DOHH2 (cell line): ENCODE measurements around the gene TBC1D16.

Experiments used
- H3F3A ChIP-seq: fragments of 200-600 bp; sonication (generic), shearing (Covaris generic); 2 replicates; pipeline ENCODE4 v1.6.0; 2016; ENCODE audit warnings: antibody characterized with exemption, mild to moderate bottlenecking; ENCODE audit not compliant: control insufficient read depth, insufficient read depth
- H3K27ac ChIP-seq: fragments of 200-600 bp; sonication (generic); 2 replicates; pipeline ENCODE4 v1.5.1; 2014; ENCODE audit warnings: low read depth, mild to moderate bottlenecking, low read length, moderate library complexity
- H3K27me3 ChIP-seq: fragments of 200-600 bp; sonication (generic); 2 replicates; pipeline ENCODE4 v1.6.1; 2014; ENCODE audit warnings: mild to moderate bottlenecking, low read length, mixed read lengths; ENCODE audit not compliant: control insufficient read depth
- H3K36me3 ChIP-seq: fragments of 200-600 bp; sonication (generic); 2 replicates; pipeline ENCODE4 v1.6.1; 2014; ENCODE audit warnings: mild to moderate bottlenecking, low read length, moderate library complexity, mixed read lengths; ENCODE audit not compliant: control insufficient read depth
- H3K4me1 ChIP-seq: fragments of 200-600 bp; sonication (generic); 2 replicates; pipeline ENCODE4 v1.6.1; 2014; ENCODE audit warnings: mild to moderate bottlenecking, low read length, mixed read lengths; ENCODE audit not compliant: control insufficient read depth
- H3K4me2 ChIP-seq: fragments of 200-600 bp; sonication (generic); 2 replicates; pipeline ENCODE4 v1.6.0; 2014; ENCODE audit warnings: mild to moderate bottlenecking, low read length, moderate library complexity
- H3K4me3 ChIP-seq: fragments of 200-600 bp; sonication (generic); 2 replicates; pipeline ENCODE4 v1.5.1; 2014; ENCODE audit warnings: mild to moderate bottlenecking, low read length, mixed read lengths
- H3K79me2 ChIP-seq: fragments of 200-600 bp; sonication (generic); 2 replicates; pipeline ENCODE4 v1.6.1; 2014; ENCODE audit warnings: mild to moderate bottlenecking, low read length, mixed read lengths; ENCODE audit not compliant: control insufficient read depth
- H3K9me2 ChIP-seq: fragments of 200-600 bp; sonication (generic); replicated peaks from 2 replicates; pipeline ENCODE4 v1.6.1; 2014; ENCODE audit warnings: mild to moderate bottlenecking, low read length, mixed read lengths; ENCODE audit not compliant: control insufficient read depth
- H3K9me3 ChIP-seq: fragments of 200-600 bp; sonication (generic); 2 replicates; pipeline ENCODE4 v1.6.1; 2014; ENCODE audit warnings: antibody characterized with exemption, low read length, mixed read lengths; ENCODE audit not compliant: control insufficient read depth, insufficient read depth
- H4K20me1 ChIP-seq: fragments of 200-600 bp; sonication (generic); 2 replicates; pipeline ENCODE4 v1.6.0; 2014; ENCODE audit warnings: low read depth, mild to moderate bottlenecking, antibody characterized with exemption, low read length, moderate library complexity; ENCODE audit not compliant: control insufficient read depth, insufficient read depth
- CTCF ChIP-seq: fragments of 200-600 bp; sonication (generic); IDR thresholded peaks from one replicate; pipeline ENCODE4 v1.5.1; 2014; ENCODE audit warnings: antibody characterized with exemption, mild to moderate bottlenecking, low read depth, low read length; ENCODE audit not compliant: poor library complexity, severe bottlenecking
- EZH2phosphoT487 ChIP-seq: fragments of 200-600 bp; sonication (generic); IDR thresholded peaks from 2 replicates; pipeline ENCODE4 v1.6.1; 2017; ENCODE audit warnings: borderline replicate concordance, mild to moderate bottlenecking, antibody characterized with exemption, low read length, moderate library complexity, mixed read lengths

TBC1D16 gene

GRCh38 chr17:79936050-79936449 lies 99.6 kb downstream of the TBC1D16 start:
- Histone ChIP-seq H3K4me3 (no peak overlapping the region), H3K9me3 (no peaks in the 10 kb centered on the region), H4K20me1 (no peaks in the 10 kb centered on the region), H3K9me2 (no peaks in the 10 kb centered on the region), H3K27me3 (peaks cover 26% of the 10 kb centered on the region), H3K79me2 (no peaks in the 10 kb centered on the region), H3K27ac (no peak overlapping the region), H3F3A (no peaks in the 10 kb centered on the region), H3K4me2 (no peak overlapping the region), H3K36me3 (no peaks in the 10 kb centered on the region), H3K4me1 (peaks cover 19% of the 10 kb centered on the region)
- TF ChIP-seq CTCF (no peak), EZH2phosphoT487 (no peak)

- H3K4me2 ChIP-seq, result no peak overlapping the region
- H3K9me3 ChIP-seq, result no peaks in the 10 kb centered on the region
- H3K27me3 ChIP-seq, result peaks cover 30% of the 10 kb centered on the region
- H3F3A ChIP-seq, result no peaks in the 10 kb centered on the region
- peaks cover 19% of the 10 kb centered on the region for H3K4me1 ChIP-seq
- H4K20me1 ChIP-seq, result no peaks in the 10 kb centered on the region
- no peaks in the 10 kb centered on the region for H3K9me2 ChIP-seq
- no peak overlapping the region for H3K27ac ChIP-seq
- no peak for TF ChIP-seq CTCF
- no peaks in the 10 kb centered on the region for H3K79me2 ChIP-seq
- no peaks in the 10 kb centered on the region for H3K36me3 ChIP-seq
- no peak overlapping the region for H3K4me3 ChIP-seq
Observed at GRCh38 chr17:79935197-79935885, 100.3 kb downstream of the TBC1D16 start.

- Histone ChIP-seq H3K27ac (no peak overlapping the region), H4K20me1 (no peaks in the 10 kb centered on the region), H3F3A (no peaks in the 10 kb centered on the region), H3K79me2 (no peaks in the 10 kb centered on the region), H3K9me3 (no peaks in the 10 kb centered on the region), H3K9me2 (no peaks in the 10 kb centered on the region), H3K36me3 (no peaks in the 10 kb centered on the region), H3K4me3 (no peak overlapping the region), H3K4me1 (peaks cover 19% of the 10 kb centered on the region), H3K4me2 (no peak overlapping the region), H3K27me3 (peaks cover 30% of the 10 kb centered on the region)
- TF ChIP-seq EZH2phosphoT487 (no peak), CTCF (no peak)
Observed at GRCh38 chr17:79934653-79934970, 101.1 kb downstream of the TBC1D16 start.
